C4-2B (cell line): ENCODE data around the gene PTPRN2.

ENCODE experiments used
- CTCF ChIP-seq: fragments of 450-650 bp; conservative IDR thresholded peaks from 2 replicates; pipeline ENCODE4 v1.5.1; 2017; ENCODE audit warnings: mild to moderate bottlenecking
- ZFX ChIP-seq: fragments of 450-650 bp; IDR thresholded peaks from 2 replicates; pipeline ENCODE4 v1.6.1; 2017

GRCh38 chr7:158310924-158311666 lies 276.5 kb downstream of the PTPRN2 start:
- no peak for TF ChIP-seq CTCF
- TF ChIP-seq ZFX, result no peak
